ENCODE results near the gene GLG1. TPM values are rescaled to one million over a fixed set of nuclear protein-coding genes. Genes with fewer than 3 reads are reported as not detected.

Gene GLG1
- polyA plus RNA-seq, 1 donor from 2014 or later: 36.6 TPM

DNA sequence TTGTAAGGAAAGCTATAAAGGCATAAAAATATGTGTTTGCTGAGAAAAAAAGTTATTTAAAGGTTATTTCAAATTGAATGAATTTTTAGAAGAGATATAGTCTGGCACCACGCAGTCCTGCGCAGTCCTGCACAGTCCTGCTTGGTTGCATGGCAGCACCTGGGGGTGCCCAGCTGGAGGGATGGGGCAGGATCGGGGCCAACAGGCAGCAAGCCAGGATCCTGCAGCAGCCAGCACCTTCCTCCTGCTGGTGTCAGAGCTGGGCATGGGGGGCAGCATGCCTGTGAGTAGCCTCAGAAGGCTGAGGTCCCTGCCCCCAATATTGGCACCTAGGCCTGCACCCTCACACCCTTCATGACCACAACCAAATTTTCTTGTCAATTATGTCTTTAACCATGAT lies 46.0 kb downstream of the GLG1 start:
- Histone ChIP-seq H3F3A (ENCODE audit: insufficient read depth, low read length, poor library complexity, severe bottlenecking) (no peaks in the 10 kb centered on the region), H3K79me2 (replicated peaks; ENCODE audit: insufficient read depth, low read length) (peaks cover 28% of the 10 kb centered on the region), H3K27ac (ENCODE audit: low read length) (no peak overlapping the region)

GRCh38 chr16:74558873-74559272 lies 48.0 kb downstream of the GLG1 start:
- Histone ChIP-seq H3K4me3 (ENCODE audit: low read length) (no peak overlapping the region), H3K9me2 (ENCODE audit: insufficient read depth, low read length) (no peaks in the 10 kb centered on the region), H3K27ac (ENCODE audit: low read length) (no peak overlapping the region), H3K4me2 (ENCODE audit: low read length) (no peak overlapping the region), H2AFZ (ENCODE audit: low read depth, low read length) (no peak overlapping the region), H3K36me3 (ENCODE audit: insufficient read depth, low read length) (no peaks in the 10 kb centered on the region), H3K79me2 (replicated peaks; ENCODE audit: insufficient read depth, low read length) (peaks cover 16% of the 10 kb centered on the region), H4K20me1 (ENCODE audit: insufficient read depth) (no peaks in the 10 kb centered on the region), H3K9me3 (ENCODE audit: low read length) (no peaks in the 10 kb centered on the region), H3K9ac (ENCODE audit: low read length) (no peak overlapping the region), H3F3A (ENCODE audit: insufficient read depth, low read length, poor library complexity, severe bottlenecking) (no peaks in the 10 kb centered on the region), H3K27me3 (ENCODE audit: insufficient read depth, low read depth, low read length) (no peaks in the 10 kb centered on the region)
- no peak for TF ChIP-seq MXI1 (conservative IDR thresholded peaks at IDR 0.05; ENCODE audit: poor library complexity, severe bottlenecking)
- TF ChIP-seq TAF1 (IDR thresholded peaks at IDR 0.05; ENCODE audit: low read depth): no peak
- no peak for TF ChIP-seq EP300 (conservative IDR thresholded peaks at IDR 0.05; ENCODE audit: poor library complexity, severe bottlenecking)
- TF ChIP-seq REST (IDR thresholded peaks at IDR 0.05; ENCODE audit: borderline replicate concordance): no peak
- no peak for TF ChIP-seq POLR2AphosphoS5 (IDR thresholded peaks at IDR 0.05)
- TF ChIP-seq RAD21 (conservative IDR thresholded peaks at IDR 0.05): no peak
- no peak for TF ChIP-seq SMC3 (conservative IDR thresholded peaks at IDR 0.05; ENCODE audit: poor library complexity)
- no peak for TF ChIP-seq EZH2 (IDR thresholded peaks at IDR 0.05; ENCODE audit: borderline replicate concordance, insufficient read depth, low read length, poor library complexity, severe bottlenecking)

More for the DNA sequence above, 46.0 kb downstream of the GLG1 start:
- Histone ChIP-seq H3K36me3 (ENCODE audit: insufficient read depth, low read length) (no peaks in the 10 kb centered on the region), H3K4me3 (ENCODE audit: low read length) (no peak overlapping the region), H4K20me1 (ENCODE audit: insufficient read depth) (no peaks in the 10 kb centered on the region), H3K9me3 (ENCODE audit: low read length) (no peaks in the 10 kb centered on the region), H2AFZ (ENCODE audit: low read depth, low read length) (no peak overlapping the region), H3K4me2 (ENCODE audit: low read length) (no peak overlapping the region), H3K27me3 (ENCODE audit: insufficient read depth, low read depth, low read length) (no peaks in the 10 kb centered on the region), H3K9ac (ENCODE audit: low read length) (no peak overlapping the region), H3K9me2 (ENCODE audit: insufficient read depth, low read length) (no peaks in the 10 kb centered on the region)
- no peak for TF ChIP-seq EP300 (conservative IDR thresholded peaks at IDR 0.05; ENCODE audit: poor library complexity, severe bottlenecking)
- TF ChIP-seq EZH2 (IDR thresholded peaks at IDR 0.05; ENCODE audit: borderline replicate concordance, insufficient read depth, low read length, poor library complexity, severe bottlenecking): no peak
- TF ChIP-seq TAF1 (IDR thresholded peaks at IDR 0.05; ENCODE audit: low read depth): no peak
- TF ChIP-seq POLR2AphosphoS5 (IDR thresholded peaks at IDR 0.05): no peak
- TF ChIP-seq REST (IDR thresholded peaks at IDR 0.05; ENCODE audit: borderline replicate concordance): no peak
- TF ChIP-seq, protein P1, sequence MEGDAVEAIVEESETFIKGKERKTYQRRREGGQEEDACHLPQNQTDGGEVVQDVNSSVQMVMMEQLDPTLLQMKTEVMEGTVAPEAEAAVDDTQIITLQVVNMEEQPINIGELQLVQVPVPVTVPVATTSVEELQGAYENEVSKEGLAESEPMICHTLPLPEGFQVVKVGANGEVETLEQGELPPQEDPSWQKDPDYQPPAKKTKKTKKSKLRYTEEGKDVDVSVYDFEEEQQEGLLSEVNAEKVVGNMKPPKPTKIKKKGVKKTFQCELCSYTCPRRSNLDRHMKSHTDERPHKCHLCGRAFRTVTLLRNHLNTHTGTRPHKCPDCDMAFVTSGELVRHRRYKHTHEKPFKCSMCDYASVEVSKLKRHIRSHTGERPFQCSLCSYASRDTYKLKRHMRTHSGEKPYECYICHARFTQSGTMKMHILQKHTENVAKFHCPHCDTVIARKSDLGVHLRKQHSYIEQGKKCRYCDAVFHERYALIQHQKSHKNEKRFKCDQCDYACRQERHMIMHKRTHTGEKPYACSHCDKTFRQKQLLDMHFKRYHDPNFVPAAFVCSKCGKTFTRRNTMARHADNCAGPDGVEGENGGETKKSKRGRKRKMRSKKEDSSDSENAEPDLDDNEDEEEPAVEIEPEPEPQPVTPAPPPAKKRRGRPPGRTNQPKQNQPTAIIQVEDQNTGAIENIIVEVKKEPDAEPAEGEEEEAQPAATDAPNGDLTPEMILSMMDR (IDR thresholded peaks at IDR 0.05; ENCODE audit: poor library complexity, severe bottlenecking): no peak
- no peak for TF ChIP-seq RAD21 (conservative IDR thresholded peaks at IDR 0.05)
- TF ChIP-seq SMC3 (conservative IDR thresholded peaks at IDR 0.05; ENCODE audit: poor library complexity): no peak
- TF ChIP-seq MXI1 (conservative IDR thresholded peaks at IDR 0.05; ENCODE audit: poor library complexity, severe bottlenecking): no peak

Data from neural cell (in vitro differentiated cells).